ENCODE data around the gene HELLS.

GRCh38 chr10:94496646-94497045 is 48.9 kb upstream of the HELLS start:
- TF ChIP-seq, protein P1, sequence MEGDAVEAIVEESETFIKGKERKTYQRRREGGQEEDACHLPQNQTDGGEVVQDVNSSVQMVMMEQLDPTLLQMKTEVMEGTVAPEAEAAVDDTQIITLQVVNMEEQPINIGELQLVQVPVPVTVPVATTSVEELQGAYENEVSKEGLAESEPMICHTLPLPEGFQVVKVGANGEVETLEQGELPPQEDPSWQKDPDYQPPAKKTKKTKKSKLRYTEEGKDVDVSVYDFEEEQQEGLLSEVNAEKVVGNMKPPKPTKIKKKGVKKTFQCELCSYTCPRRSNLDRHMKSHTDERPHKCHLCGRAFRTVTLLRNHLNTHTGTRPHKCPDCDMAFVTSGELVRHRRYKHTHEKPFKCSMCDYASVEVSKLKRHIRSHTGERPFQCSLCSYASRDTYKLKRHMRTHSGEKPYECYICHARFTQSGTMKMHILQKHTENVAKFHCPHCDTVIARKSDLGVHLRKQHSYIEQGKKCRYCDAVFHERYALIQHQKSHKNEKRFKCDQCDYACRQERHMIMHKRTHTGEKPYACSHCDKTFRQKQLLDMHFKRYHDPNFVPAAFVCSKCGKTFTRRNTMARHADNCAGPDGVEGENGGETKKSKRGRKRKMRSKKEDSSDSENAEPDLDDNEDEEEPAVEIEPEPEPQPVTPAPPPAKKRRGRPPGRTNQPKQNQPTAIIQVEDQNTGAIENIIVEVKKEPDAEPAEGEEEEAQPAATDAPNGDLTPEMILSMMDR (conservative IDR thresholded peaks at IDR 0.05; ENCODE audit: low read length): no peak
- TF ChIP-seq EZH2phosphoT487 (IDR thresholded peaks at IDR 0.05; ENCODE audit: borderline replicate concordance, low read depth, low read length): no peak
